A549 treated with DMSO at 1 μM for 4 hours (cell line): ENCODE data around the gene OOSP4A. TPM values are rescaled to one million over a fixed set of nuclear protein-coding genes. Genes with fewer than 3 reads are reported as not detected.

ENCODE experiments used
- total RNA-seq: library from RNA; stranded (reverse); fragments of 200-300 nt; extraction: Qiagen RNA extraction; gene quantifications from 5 replicates; pipeline ENCODE4 v1.2.3, GENCODE V29; 2022; ENCODE audit warnings: low read depth

OOSP4A gene
- total RNA-seq, result not detected in 5 replicates

GRCh38 chr11:59963733-59964132 is at the start of gene OOSP4A:
Gene OOSP4A, plus strand, starts transcription at chr11:59964033. Its CDS starts 0 bp downstream, at chr11:59964033.

GRCh38 chr11:59938132-59938531 is 25.7 kb upstream of the OOSP4A start, which contains the start of gene OOSP1:
Gene OOSP1, plus strand, starts transcription at chr11:59938432. Its CDS starts 23 bp downstream, at chr11:59938455.

GRCh38 chr11:60016881-60017280 is 53.0 kb downstream of the OOSP4A start, which contains the start of gene OOSP4B:
Gene OOSP4B, plus strand, starts transcription at chr11:60017181.

Other genes with a start within 250 kb of the OOSP4A start
- gene STX3, start 208.7 kb upstream of the OOSP4A start, total RNA-seq, result 21.0 to 33.6 TPM (median 28.0 TPM) in 5 replicates
- 56.5 to 65.0 TPM (median 61.7 TPM) in 5 replicates for gene MRPL16, start 153.3 kb upstream of the OOSP4A start, total RNA-seq
- gene CBLIF, start 118.5 kb upstream of the OOSP4A start, total RNA-seq, result not detected in 5 replicates
- 0.09 to 0.45 TPM (median 0.23 TPM) in 5 replicates for gene TCN1, start 97.5 kb upstream of the OOSP4A start, total RNA-seq
- not detected in 5 replicates for gene OOSP3, start 85.3 kb upstream of the OOSP4A start, total RNA-seq
- gene OOSP1, start 25.6 kb upstream of the OOSP4A start, total RNA-seq, result not detected in 5 replicates
- gene OOSP4B, start 53.1 kb downstream of the OOSP4A start, total RNA-seq, result not detected in 5 replicates
- gene OOSP2, start 76.4 kb downstream of the OOSP4A start, total RNA-seq, result not detected in 5 replicates
- gene MS4A3, start 92.6 kb downstream of the OOSP4A start, total RNA-seq, result not detected in 5 replicates
- gene MS4A2, start 124.6 kb downstream of the OOSP4A start, total RNA-seq, result not detected in 5 replicates
- gene MS4A6A, start 219.1 kb downstream of the OOSP4A start, total RNA-seq, result not detected in 5 replicates